A549 (cell line): Measurements from ENCODE around the gene GSTCD. TPM values are rescaled to one million over a fixed set of nuclear protein-coding genes. Genes with fewer than 3 reads are reported as not detected.

Experiments used
- ATAC-seq, 2 experiments: fragments of 200-7000 bp in 1 of 2; fragments of >200 bp in 1 of 2; cut with Nextera tagmentation in 1 of 2; cut with Tn5 transposase in 1 of 2; 3 replicates each; pipeline versions ENCODE4 v1.8.0 to v1.9.1; 2018 to 2020; ENCODE audit warnings: mild to moderate bottlenecking in 1 of 2, moderate library complexity in 1 of 2
- CTCF ChIA-PET: fragments of 300-600 bp; sonication (Branson Sonifier 250); formaldehyde crosslinking; extraction: SDS; loops from one replicate; lab custom pipeline; 2021; ENCODE audit warnings: antibody characterized with exemption, inconsistent platforms; lab: Yijun Ruan, JAX
- POLR2A ChIA-PET: fragments of 350-600 bp; formaldehyde crosslinking; extraction: SDS; loops from one replicate; lab custom pipeline; 2021; ENCODE audit warnings: antibody characterized with exemption, inconsistent platforms; lab: Yijun Ruan, JAX
- DNase-seq, 2 experiments: peaks; one replicate each; pipeline versions ENCODE4 v3.0.0 to v3.0.0-alpha.2; 2011 to 2016; ENCODE audit warnings: low read depth in 1 of 2, low spot score in 1 of 2
- FAIRE-seq: peaks from 2 replicates; lab custom pipeline; 2011; peaks lifted over from hg19 to GRCh38; lab: Jason Lieb, UNC
- H3K27ac ChIP-seq, 2 experiments: fragments of >200 bp; sonication (Bioruptor Twin); formaldehyde crosslinking; 3 replicates each; pipeline ENCODE4 v1.5.1; 2016 to 2017
- H3K4me1 ChIP-seq: fragments of >200 bp; sonication (Bioruptor Twin); formaldehyde crosslinking; 3 replicates; pipeline ENCODE4 v1.6.1; 2016
- H3K4me2 ChIP-seq: fragments of >200 bp; sonication (Bioruptor Twin); formaldehyde crosslinking; 3 replicates; pipeline ENCODE4 v1.6.1; 2016
- H3K4me3 ChIP-seq: fragments of >200 bp; sonication (Bioruptor Twin); formaldehyde crosslinking; 3 replicates; pipeline ENCODE4 v1.5.1; 2016
- H3K9me3 ChIP-seq: fragments of >200 bp; sonication (Bioruptor Twin); formaldehyde crosslinking; 3 replicates; pipeline ENCODE4 v1.6.1; 2016
- CBX8 ChIP-seq: fragments of 200-600 bp; sonication (generic); IDR thresholded peaks from 2 replicates; pipeline ENCODE4 v1.6.1; 2016
- ELK1 ChIP-seq: fragments of 150-350 bp; IDR thresholded peaks from 2 replicates; pipeline ENCODE4 v1.6.1; 2014; ENCODE audit warnings: low read depth, mild to moderate bottlenecking, low read length
- ESRRA ChIP-seq: fragments of 150-350 bp; IDR thresholded peaks from 2 replicates; pipeline ENCODE4 v1.6.1; 2014; ENCODE audit warnings: mild to moderate bottlenecking, low read length, borderline replicate concordance
- GATA3 ChIP-seq: IDR thresholded peaks from 2 replicates; pipeline ENCODE4 v1.6.1; 2012; ENCODE audit warnings: borderline replicate concordance
- HMGXB4 ChIP-seq: fragments of 250-450 bp; sonication (Bioruptor Pico); IDR thresholded peaks from 2 replicates; pipeline ENCODE4 v1.5.0; 2021; ENCODE audit warnings: mild to moderate bottlenecking, moderate library complexity, borderline replicate concordance
- JUN ChIP-seq, 2 experiments: fragments of >200 bp; sonication (Bioruptor Twin); formaldehyde crosslinking; IDR thresholded peaks; 2 replicates in 1 of 2; 3 replicates in 1 of 2; pipeline ENCODE4 v1.6.1; 2016 to 2017
- JUNB ChIP-seq: fragments of >200 bp; sonication (Bioruptor Twin); formaldehyde crosslinking; IDR thresholded peaks from 2 replicates; pipeline ENCODE4 v1.6.1; 2016
- KDM5A ChIP-seq: fragments of 200-600 bp; sonication (generic); IDR thresholded peaks from 2 replicates; pipeline ENCODE4 v1.6.1; 2016; ENCODE audit warnings: antibody characterized with exemption, mild to moderate bottlenecking
- MAZ ChIP-seq: fragments of 150-350 bp; IDR thresholded peaks from 2 replicates; pipeline ENCODE4 v1.6.1; 2014; ENCODE audit warnings: antibody characterized with exemption, low read depth, low read length, borderline replicate concordance
- MYC ChIP-seq: IDR thresholded peaks from 2 replicates; pipeline ENCODE4 v1.6.1; 2012; ENCODE audit warnings: mild to moderate bottlenecking, inconsistent platforms, low read length, improper control_type of control experiment, borderline replicate concordance
- NR3C1 ChIP-seq: fragments of >200 bp; sonication (Bioruptor Twin); formaldehyde crosslinking; IDR thresholded peaks from 3 replicates; pipeline ENCODE4 v1.6.1; 2017
- POLR2AphosphoS2 ChIP-seq: conservative IDR thresholded peaks from 2 replicates; pipeline ENCODE4 v1.6.1; 2012; ENCODE audit warnings: low read length, improper control_type of control experiment, inconsistent platforms
- RAD21 ChIP-seq, 2 experiments: fragments of >200 bp in 1 of 2; sonication (Bioruptor Twin) in 1 of 2; formaldehyde crosslinking in 1 of 2; IDR thresholded peaks in 1 of 2; conservative IDR thresholded peaks in 1 of 2; 2 replicates in 1 of 2; 3 replicates in 1 of 2; pipeline ENCODE4 v1.6.1; 2012 to 2018; ENCODE audit warnings: inconsistent platforms in 1 of 2
- RCOR1 ChIP-seq: fragments of 150-350 bp; IDR thresholded peaks from 2 replicates; pipeline ENCODE4 v1.6.1; 2014; ENCODE audit warnings: antibody characterized with exemption, low read length, low read depth
- TFCP2L1 ChIP-seq: fragments of 250-450 bp; sonication (Bioruptor Pico); IDR thresholded peaks from 2 replicates; pipeline ENCODE4 v1.5.0; 2021; ENCODE audit warnings: mild to moderate bottlenecking
- TP53 ChIP-seq: fragments of 250-450 bp; sonication (Bioruptor Pico); IDR thresholded peaks from 2 replicates; pipeline ENCODE4 v1.5.0; 2021; ENCODE audit warnings: mild to moderate bottlenecking, moderate library complexity
- ZFP36 ChIP-seq: fragments of 450-650 bp; IDR thresholded peaks from 2 replicates; pipeline ENCODE4 v1.6.1; 2014; ENCODE audit warnings: borderline replicate concordance; ENCODE audit not compliant: partially characterized antibody
- WGBS: methylation state at CpG from one replicate; pipeline ENCODE4 v1.1.6; 2017; ENCODE audit errors: missing lambda C conversion rate; 5-methylcytosine and 5-hydroxymethylcytosine counted together
- polyA plus RNA-seq, 4 experiments: library from polyadenylated mRNA; depleted of rRNA in 3 of 4; stranded (reverse); fragments of >200 nt; fragmentation: RNase III in 1 of 4; extraction: RNeasy Plus Mini Kit Qiagen cat#74134 plus additional on column Dnase treatment in 1 of 4; gene quantifications; 2 replicates in 3 of 4; 3 replicates in 1 of 4; pipeline ENCODE4 v1.2.3, GENCODE V29; 2011 to 2017
- TF ChIP-seq, protein P1 (sequence below): fragments of >200 bp; sonication (Bioruptor Twin); formaldehyde crosslinking; IDR thresholded peaks from 3 replicates; pipeline ENCODE4 v1.6.1; 2016
- TF ChIP-seq, protein P2 (sequence below): fragments of >200 bp; sonication (Bioruptor Twin); formaldehyde crosslinking; IDR thresholded peaks from 3 replicates; pipeline ENCODE4 v1.5.1; 2016
- TF ChIP-seq, protein P3 (sequence below): IDR thresholded peaks from 2 replicates; pipeline ENCODE4 v1.6.1; 2012; ENCODE audit warnings: low read depth, borderline replicate concordance
- TF ChIP-seq, protein P4 (sequence below): fragments of 250-450 bp; sonication (Bioruptor Pico); IDR thresholded peaks from 2 replicates; pipeline ENCODE4 v1.5.0; 2020; ENCODE audit warnings: low read depth, mild to moderate bottlenecking, moderate library complexity

Gene GSTCD
- polyA plus RNA-seq, 2 of the 4 experiments (the other 2 are of a cell fraction) = 10.0 to 28.7 TPM

- no peak for FAIRE-seq
- no peak for ATAC-seq
- no peak for DNase-seq
- Histone ChIP-seq H3K4me1 (no peaks in the 10 kb centered on the region), H3K4me3 (no peak overlapping the region), H3K27ac (no peak overlapping the region), H3K4me2 (no peak overlapping the region), H3K9me3 (no peaks in the 10 kb centered on the region)
- ChIA-PET CTCF (no interaction called here), POLR2A (no interaction called here)
- no peak for TF ChIP-seq MAZ
- no peak for TF ChIP-seq HMGXB4 (CRISPR knock-in tag)
- TF ChIP-seq JUNB = no peak
- no peak for TF ChIP-seq ZFP36
- TF ChIP-seq, protein P1, sequence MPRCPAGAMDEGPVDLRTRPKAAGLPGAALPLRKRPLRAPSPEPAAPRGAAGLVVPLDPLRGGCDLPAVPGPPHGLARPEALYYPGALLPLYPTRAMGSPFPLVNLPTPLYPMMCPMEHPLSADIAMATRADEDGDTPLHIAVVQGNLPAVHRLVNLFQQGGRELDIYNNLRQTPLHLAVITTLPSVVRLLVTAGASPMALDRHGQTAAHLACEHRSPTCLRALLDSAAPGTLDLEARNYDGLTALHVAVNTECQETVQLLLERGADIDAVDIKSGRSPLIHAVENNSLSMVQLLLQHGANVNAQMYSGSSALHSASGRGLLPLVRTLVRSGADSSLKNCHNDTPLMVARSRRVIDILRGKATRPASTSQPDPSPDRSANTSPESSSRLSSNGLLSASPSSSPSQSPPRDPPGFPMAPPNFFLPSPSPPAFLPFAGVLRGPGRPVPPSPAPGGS = no peak
- TF ChIP-seq MYC = no peak
- no peak for TF ChIP-seq JUN (IDR thresholded peaks at IDR 0.05)
- TF ChIP-seq, protein P2, sequence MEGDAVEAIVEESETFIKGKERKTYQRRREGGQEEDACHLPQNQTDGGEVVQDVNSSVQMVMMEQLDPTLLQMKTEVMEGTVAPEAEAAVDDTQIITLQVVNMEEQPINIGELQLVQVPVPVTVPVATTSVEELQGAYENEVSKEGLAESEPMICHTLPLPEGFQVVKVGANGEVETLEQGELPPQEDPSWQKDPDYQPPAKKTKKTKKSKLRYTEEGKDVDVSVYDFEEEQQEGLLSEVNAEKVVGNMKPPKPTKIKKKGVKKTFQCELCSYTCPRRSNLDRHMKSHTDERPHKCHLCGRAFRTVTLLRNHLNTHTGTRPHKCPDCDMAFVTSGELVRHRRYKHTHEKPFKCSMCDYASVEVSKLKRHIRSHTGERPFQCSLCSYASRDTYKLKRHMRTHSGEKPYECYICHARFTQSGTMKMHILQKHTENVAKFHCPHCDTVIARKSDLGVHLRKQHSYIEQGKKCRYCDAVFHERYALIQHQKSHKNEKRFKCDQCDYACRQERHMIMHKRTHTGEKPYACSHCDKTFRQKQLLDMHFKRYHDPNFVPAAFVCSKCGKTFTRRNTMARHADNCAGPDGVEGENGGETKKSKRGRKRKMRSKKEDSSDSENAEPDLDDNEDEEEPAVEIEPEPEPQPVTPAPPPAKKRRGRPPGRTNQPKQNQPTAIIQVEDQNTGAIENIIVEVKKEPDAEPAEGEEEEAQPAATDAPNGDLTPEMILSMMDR = no peak
- TF ChIP-seq ESRRA = no peak
- no peak for TF ChIP-seq CBX8
- TF ChIP-seq RAD21 (conservative IDR thresholded peaks at IDR 0.05 in 1 of 2, IDR thresholded peaks at IDR 0.05 in 1 of 2) = no peak
- TF ChIP-seq NR3C1 = no peak
- no peak for TF ChIP-seq GATA3
- TF ChIP-seq, protein P3, sequence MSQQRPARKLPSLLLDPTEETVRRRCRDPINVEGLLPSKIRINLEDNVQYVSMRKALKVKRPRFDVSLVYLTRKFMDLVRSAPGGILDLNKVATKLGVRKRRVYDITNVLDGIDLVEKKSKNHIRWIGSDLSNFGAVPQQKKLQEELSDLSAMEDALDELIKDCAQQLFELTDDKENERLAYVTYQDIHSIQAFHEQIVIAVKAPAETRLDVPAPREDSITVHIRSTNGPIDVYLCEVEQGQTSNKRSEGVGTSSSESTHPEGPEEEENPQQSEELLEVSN = no peak
- TF ChIP-seq RCOR1 = no peak
- TF ChIP-seq, protein P4, sequence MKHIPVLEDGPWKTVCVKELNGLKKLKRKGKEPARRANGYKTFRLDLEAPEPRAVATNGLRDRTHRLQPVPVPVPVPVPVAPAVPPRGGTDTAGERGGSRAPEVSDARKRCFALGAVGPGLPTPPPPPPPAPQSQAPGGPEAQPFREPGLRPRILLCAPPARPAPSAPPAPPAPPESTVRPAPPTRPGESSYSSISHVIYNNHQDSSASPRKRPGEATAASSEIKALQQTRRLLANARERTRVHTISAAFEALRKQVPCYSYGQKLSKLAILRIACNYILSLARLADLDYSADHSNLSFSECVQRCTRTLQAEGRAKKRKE (CRISPR knock-in tag) = no peak
- no peak for TF ChIP-seq POLR2AphosphoS2
- TF ChIP-seq TP53 (CRISPR knock-in tag) = no peak
- WGBS = 19% methylated on average over 2 of the region's 2 CpGs
Measured at GRCh38 chr4:105887508-105887907, 178.9 kb downstream of the GSTCD start.

GRCh38 chr4:105894660-105895582, 186.3 kb downstream of the GSTCD start, which contains the start of gene NPNT:
TSS of gene NPNT (plus strand) at chr4:105895471. CDS start at chr4:105895653, 182 bp downstream.
- ATAC-seq = peak; percentile 40 to 65; a peak in 4 of 6 replicates
- DNase-seq = no peak
- TF ChIP-seq KDM5A (no peak), MYC (no peak), MAZ (no peak), TFCP2L1 (CRISPR knock-in tag) (no peak), JUNB (no peak), ELK1 (no peak)
- TF ChIP-seq, all 56 proteins: peak for 0
- H3K9me3 ChIP-seq = no peaks in the 10 kb centered on the region
- POLR2A ChIA-PET = no interaction called here
- H3K4me3 ChIP-seq = peak within 1 kb of the TSS; percentile 43
- CTCF ChIA-PET = no interaction called here
- FAIRE-seq = no peak
- peak within 1 kb of the TSS; percentile 88 for H3K4me2 ChIP-seq
- H3K27ac ChIP-seq = peak within 1 kb of the TSS in 1 of 2 experiments; percentile 46; a peak in 1 of 6 replicates
- H3K4me1 ChIP-seq = no peaks in the 10 kb centered on the region; the same call in 2 of the 3 replicates
- 21% methylated on average over 13 of the region's 56 CpGs for WGBS
